Ectodermal cell (in vitro differentiated cells): Measurements from ENCODE around the gene AMIGO3.

Source experiments
- H3K27ac ChIP-seq: 2 replicates; pipeline ENCODE4 v1.7.0; 2013; ENCODE audit warnings: mild to moderate bottlenecking, low read depth, low read length; ENCODE audit not compliant: insufficient read depth, poor library complexity, severe bottlenecking
- H3K27me3 ChIP-seq: 2 replicates; pipeline ENCODE4 v1.7.0; 2013; ENCODE audit warnings: mild to moderate bottlenecking, low read length; ENCODE audit not compliant: insufficient read depth, control insufficient read depth, poor library complexity, severe bottlenecking
- H3K36me3 ChIP-seq: one replicate; pipeline ENCODE4 v1.7.0; 2013; ENCODE audit warnings: low read length; ENCODE audit not compliant: control insufficient read depth, insufficient read depth
- H3K4me1 ChIP-seq: one replicate; pipeline ENCODE4 v1.7.0; 2013; ENCODE audit warnings: low read length; ENCODE audit not compliant: control insufficient read depth, insufficient read depth
- H3K4me3 ChIP-seq: 2 replicates; pipeline ENCODE4 v1.7.0; 2013; ENCODE audit warnings: low read depth, low read length, control low read depth; ENCODE audit not compliant: insufficient read depth
- H3K9me3 ChIP-seq: 2 replicates; pipeline ENCODE4 v1.7.0; 2013; ENCODE audit warnings: mild to moderate bottlenecking, low read length, moderate library complexity; ENCODE audit not compliant: control insufficient read depth
- WGBS, 2 experiments: methylation state at CpG; one replicate each; pipeline ENCODE4 v1.1.7; 2013; ENCODE audit warnings: missing lambda C conversion rate in 2 of 2; 5-methylcytosine and 5-hydroxymethylcytosine counted together

The AMIGO3 gene

DNA sequence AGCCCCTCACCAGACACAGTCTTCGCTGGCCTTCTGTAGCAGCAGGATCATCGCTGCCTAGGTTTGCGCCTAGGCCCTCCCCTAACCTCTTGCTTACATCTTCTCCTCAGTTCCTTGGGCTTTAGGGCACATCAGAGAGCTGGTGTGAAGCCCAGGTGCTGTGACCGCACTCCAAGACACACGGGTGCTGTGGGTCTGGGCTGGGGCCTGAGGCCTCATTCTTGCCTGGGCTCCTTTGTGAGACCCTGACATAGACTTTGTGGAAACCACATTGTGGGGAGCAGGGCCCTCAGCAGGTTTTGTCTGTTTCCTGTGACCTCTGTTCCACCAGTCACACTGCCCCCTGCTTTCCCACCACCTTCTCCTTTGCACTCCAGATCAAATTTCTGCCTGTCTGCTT, 8.0 kb downstream of the AMIGO3 start:
- 91 to 94% methylated on average over 5 of the region's 5 CpGs for WGBS, 2 experiments
- Histone ChIP-seq H3K4me1 (no peaks in the 10 kb centered on the region), H3K4me3 (no peak overlapping the region), H3K27me3 (no peaks in the 10 kb centered on the region), H3K9me3 (no peaks in the 10 kb centered on the region), H3K36me3 (no peaks in the 10 kb centered on the region), H3K27ac (no peak overlapping the region)

DNA sequence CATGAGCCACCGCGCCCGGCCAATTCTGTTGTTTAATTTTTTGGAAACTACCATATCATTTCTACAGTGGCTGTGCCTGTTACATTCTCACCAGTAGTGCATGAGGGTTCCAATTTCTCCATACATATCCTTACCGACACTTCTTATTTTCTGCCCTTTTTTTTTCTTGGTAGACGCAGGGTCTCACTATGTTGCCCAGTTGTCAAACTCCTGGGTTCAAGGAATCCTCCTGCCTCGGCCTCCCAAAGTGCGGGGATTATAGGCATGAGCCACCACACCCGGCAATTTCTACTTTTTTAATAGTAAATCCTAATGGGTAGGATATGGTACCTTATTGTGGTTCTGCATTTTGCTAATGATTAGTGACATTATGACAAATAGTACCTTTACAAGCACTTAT, 9.6 kb downstream of the AMIGO3 start:
- no peaks in the 10 kb centered on the region for H3K4me1 ChIP-seq
- WGBS, 2 experiments: 96% methylated on average over 7 to 8 of the region's 8 CpGs
- H3K27me3 ChIP-seq: no peaks in the 10 kb centered on the region
- H3K36me3 ChIP-seq: no peaks in the 10 kb centered on the region
- H3K27ac ChIP-seq: no peak overlapping the region
- H3K4me3 ChIP-seq: no peak overlapping the region
- H3K9me3 ChIP-seq: no peaks in the 10 kb centered on the region

DNA sequence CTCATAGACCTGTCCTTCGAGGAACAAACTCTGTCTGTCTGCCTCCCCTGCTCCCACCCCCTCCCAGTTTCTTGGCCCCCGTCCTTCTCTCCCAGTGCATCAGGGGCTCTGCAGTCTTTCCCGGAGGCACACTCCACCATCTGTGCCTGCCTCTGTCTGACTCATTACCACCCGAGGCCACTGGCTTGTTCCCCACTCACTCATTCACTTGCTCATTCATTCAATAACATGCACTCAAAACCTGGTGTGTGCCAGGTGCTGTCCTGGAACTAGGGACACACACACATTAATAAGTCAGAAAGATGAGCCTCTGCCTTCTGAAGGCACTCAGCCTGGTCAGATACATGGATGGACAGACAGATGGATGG, 12.4 kb downstream of the AMIGO3 start:
- no peaks in the 10 kb centered on the region for H3K27me3 ChIP-seq
- no peaks in the 10 kb centered on the region for H3K4me1 ChIP-seq
- WGBS, 2 experiments: 89 to 94% methylated on average over 4 of the region's 4 CpGs
- no peak overlapping the region for H3K27ac ChIP-seq
- peaks cover 8% of the 10 kb centered on the region for H3K36me3 ChIP-seq
- H3K4me3 ChIP-seq: no peak overlapping the region
- no peaks in the 10 kb centered on the region for H3K9me3 ChIP-seq

DNA sequence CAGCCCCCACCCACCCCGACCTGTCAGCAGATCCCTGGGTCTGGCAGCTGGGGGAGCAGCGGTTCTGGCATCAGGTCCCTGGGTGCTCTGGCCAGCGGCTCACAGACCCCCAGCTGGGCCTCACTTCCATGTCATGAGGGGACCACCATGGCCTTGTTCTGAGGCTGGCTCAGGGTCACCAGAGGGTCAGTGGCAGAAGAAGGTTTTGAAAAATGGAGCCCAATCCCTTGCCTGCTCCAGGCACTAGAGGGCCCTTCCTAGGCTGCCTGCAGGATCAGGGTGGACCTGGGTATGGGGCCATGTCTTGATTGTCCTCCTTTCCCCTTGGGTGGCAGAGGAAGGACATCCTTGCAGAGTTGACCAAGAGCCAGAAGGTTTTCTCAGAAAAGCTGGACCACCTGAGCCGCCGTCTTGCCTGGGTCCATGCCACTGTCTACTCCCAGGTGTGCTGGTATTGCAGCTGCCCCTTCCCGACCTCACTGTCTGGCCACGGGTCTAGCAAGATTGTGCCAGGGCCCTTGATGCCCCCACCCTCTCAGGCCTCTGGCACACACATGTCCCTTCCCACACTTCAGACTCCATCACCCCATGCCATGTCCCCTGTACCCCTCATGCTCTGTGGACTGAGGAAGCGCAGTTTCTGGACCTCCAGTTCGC, 12.9 kb downstream of the AMIGO3 start:
- Histone ChIP-seq H3K36me3 (peaks cover 8% of the 10 kb centered on the region), H3K4me1 (no peaks in the 10 kb centered on the region), H3K27me3 (no peaks in the 10 kb centered on the region), H3K27ac (no peak overlapping the region), H3K4me3 (no peak overlapping the region), H3K9me3 (no peaks in the 10 kb centered on the region)
- 93% methylated on average over 9 of the region's 9 CpGs for WGBS, 2 experiments

DNA sequence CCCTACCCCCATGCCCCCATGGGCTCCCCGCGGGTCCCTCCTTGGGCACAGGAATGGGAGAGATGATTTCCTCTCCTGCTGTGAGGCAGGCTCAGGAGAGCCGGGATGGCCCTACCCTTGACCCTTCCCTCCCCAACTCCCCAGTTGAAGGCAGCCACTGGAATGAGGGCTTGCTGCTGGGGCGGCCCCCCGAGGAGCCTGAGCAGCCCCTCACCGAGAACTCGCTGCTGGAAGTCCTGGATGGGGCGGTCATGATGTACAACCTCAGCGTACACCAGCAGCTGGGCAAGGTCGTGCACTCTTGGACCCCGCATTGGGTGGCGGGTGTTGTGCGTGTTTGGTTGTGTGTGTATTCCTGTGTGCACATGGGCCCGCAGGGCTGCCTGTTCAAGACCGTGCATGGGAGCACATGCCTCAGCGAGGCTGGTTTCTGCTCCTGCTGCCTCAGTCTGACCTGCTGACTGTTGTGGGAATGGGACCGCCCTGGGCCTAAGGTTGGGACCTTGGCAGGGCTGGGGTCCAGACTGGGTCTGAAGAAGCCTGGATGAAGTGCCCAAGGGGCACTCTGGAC, 14.0 kb downstream of the AMIGO3 start:
- WGBS, 2 experiments: 93 to 94% methylated on average over 17 of the region's 17 CpGs

DNA sequence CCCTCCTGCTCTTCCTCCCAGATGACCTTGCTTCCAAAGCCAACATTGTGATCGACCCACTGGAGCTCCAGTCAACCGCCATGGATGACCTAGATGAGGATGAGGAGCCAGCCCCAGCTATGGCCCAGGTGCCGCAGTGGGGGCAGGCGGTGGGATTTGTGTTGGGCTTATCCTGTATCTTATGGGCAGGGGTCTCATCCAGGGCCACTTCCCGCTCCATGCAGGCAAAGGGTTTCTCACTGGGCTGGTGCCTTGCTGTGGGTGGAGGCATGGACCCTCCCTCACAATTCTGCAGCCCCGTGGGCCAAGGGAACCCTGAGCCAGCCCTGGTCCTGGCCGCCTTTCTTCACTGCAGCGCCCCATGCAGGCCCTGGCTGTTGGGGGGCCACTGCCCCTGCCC, 14.9 kb downstream of the AMIGO3 start:
- Histone ChIP-seq H3K4me3 (no peak overlapping the region), H3K27me3 (no peaks in the 10 kb centered on the region), H3K27ac (no peak overlapping the region), H3K36me3 (peaks cover 8% of the 10 kb centered on the region), H3K4me1 (peaks cover 6% of the 10 kb centered on the region), H3K9me3 (no peaks in the 10 kb centered on the region)
- 93 to 96% methylated on average over 8 of the region's 8 CpGs for WGBS, 2 experiments

More for the DNA sequence above, 14.0 kb downstream of the AMIGO3 start:
- Histone ChIP-seq H3K27me3 (no peaks in the 10 kb centered on the region), H3K27ac (no peak overlapping the region), H3K36me3 (peaks cover 8% of the 10 kb centered on the region), H3K9me3 (no peaks in the 10 kb centered on the region), H3K4me1 (peaks cover 6% of the 10 kb centered on the region), H3K4me3 (no peak overlapping the region)

DNA sequence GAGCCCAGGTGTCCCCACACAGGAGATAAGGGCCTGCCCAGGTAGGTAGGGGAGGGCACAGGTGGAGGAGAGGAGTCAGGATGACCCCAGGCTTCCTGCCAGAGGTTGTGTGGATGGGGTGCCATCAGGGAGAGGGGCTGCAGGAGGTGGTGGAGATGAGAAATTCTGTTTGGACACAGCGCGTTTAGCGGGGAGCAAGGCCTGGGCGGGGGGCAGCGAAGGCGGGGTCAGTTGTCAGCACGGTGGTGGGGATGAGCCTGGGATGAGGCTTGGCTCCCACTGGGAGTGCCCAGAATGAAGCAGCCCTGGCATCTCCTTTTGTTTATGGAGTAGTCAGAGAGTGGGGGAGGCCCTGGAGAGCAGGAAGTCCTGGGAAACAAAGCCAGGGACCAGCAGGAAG, 15.5 kb downstream of the AMIGO3 start:
- Histone ChIP-seq H3K4me3 (no peak overlapping the region), H3K9me3 (no peaks in the 10 kb centered on the region), H3K27ac (no peak overlapping the region), H3K27me3 (no peaks in the 10 kb centered on the region), H3K36me3 (peaks cover 8% of the 10 kb centered on the region), H3K4me1 (peaks cover 6% of the 10 kb centered on the region)
- 91 to 93% methylated on average over 7 of the region's 7 CpGs for WGBS, 2 experiments

DNA sequence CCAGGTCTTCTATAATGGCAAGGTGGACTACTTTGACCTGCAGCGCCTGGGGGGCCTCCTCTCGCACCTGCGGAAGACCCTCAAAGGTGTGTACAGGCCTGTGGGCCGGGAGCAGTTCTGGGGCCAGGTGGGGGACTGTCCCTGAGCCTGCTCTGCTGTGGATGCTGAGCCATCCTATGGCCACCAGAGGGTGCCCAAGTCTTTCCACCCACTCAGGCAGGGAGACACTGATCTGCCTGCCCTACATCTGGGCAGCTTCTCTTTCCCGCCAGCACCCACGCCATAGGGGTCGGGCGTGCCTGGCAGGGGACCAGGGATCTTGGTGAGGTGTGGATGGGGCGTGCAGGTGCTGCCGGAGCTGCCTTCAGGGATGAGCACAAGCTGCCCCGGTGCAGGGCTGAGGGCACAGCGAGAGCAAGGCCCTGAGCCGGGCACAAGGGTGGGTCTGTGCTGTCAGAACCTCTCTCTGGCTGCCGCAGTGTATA, 16.0 kb downstream of the AMIGO3 start:
- no peak overlapping the region for H3K4me3 ChIP-seq
- H3K27me3 ChIP-seq: no peaks in the 10 kb centered on the region
- WGBS, 2 experiments: 82% methylated on average over 14 of the region's 14 CpGs
- H3K9me3 ChIP-seq: no peaks in the 10 kb centered on the region
- peaks cover 8% of the 10 kb centered on the region for H3K36me3 ChIP-seq
- H3K27ac ChIP-seq: no peak overlapping the region
- H3K4me1 ChIP-seq: peaks cover 6% of the 10 kb centered on the region

DNA sequence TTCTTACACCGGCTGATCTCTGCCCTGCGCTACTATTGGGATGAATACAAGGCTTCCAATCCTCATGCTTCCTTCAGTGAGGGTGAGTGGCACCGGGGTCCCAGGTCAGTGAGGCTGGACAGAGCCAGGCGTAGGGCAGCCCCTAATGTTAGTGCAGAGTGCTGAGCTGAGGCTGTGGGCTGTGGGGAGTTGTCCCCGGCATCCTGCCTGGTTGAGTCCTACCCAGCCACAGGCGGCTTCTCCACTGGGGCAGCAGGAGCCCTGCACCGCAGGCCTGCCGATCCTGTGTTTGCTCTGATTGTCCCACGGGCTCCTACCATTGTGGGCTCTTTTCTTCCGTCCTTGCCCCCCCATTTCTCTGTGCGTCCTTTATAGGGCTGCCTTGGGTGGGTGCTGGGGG, 16.8 kb downstream of the AMIGO3 start:
- peaks cover 8% of the 10 kb centered on the region for H3K36me3 ChIP-seq
- no peak overlapping the region for H3K4me3 ChIP-seq
- peaks cover 6% of the 10 kb centered on the region for H3K4me1 ChIP-seq
- no peaks in the 10 kb centered on the region for H3K9me3 ChIP-seq
- no peaks in the 10 kb centered on the region for H3K27me3 ChIP-seq
- no peak overlapping the region for H3K27ac ChIP-seq
- WGBS, 2 experiments: 94 to 95% methylated on average over 11 of the region's 11 CpGs

DNA sequence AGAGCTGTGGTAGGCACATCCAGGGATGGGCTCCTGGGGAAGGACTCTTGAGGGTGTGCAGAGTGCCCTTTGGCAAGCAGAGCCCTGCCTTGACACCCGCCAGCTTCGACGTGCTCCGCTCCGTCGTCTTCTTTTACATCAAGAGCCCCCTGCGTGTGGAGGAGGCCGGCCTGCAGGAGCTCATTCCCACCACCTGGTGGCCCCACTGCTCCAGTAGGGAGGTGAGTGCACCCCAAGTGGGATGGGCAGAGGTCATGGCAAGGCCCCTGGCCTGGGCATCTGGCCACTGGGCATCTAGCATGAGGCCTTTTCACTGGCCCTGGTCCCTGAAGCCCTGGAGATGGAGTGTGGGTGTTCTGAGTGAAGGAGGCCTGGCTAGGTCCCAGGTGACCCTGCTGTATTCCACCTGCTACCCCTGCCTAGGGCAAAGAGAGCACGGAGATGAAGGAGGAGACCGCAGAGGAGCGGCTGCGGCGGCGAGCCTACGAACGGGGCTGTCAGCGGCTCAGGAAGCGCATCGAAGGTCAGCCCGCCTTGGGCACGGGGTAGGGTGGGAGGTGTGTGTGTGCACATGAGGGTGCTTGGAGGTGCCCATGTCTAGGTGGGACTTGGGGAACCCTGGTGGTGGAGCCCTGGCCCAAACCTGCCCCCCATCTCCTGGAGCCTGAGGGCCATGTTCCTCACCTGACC, 18.0 kb downstream of the AMIGO3 start:
- peaks cover 6% of the 10 kb centered on the region for H3K4me1 ChIP-seq
- H3K27me3 ChIP-seq: no peaks in the 10 kb centered on the region
- H3K4me3 ChIP-seq: no peak overlapping the region
- no peaks in the 10 kb centered on the region for H3K9me3 ChIP-seq
- no peak overlapping the region for H3K27ac ChIP-seq
- WGBS, 2 experiments: 80 to 82% methylated on average over 21 of the region's 21 CpGs
- peaks cover 8% of the 10 kb centered on the region for H3K36me3 ChIP-seq
